Mesendoderm (in vitro differentiated cells): ENCODE results near the gene NKPD1.
"Not testable (repeated sequence)": the region's sequence is repeated elsewhere in the genome, so short reads cannot be mapped to it uniquely, and the experiment has no call there.

Source experiments
- DNase-seq: peaks from one replicate; pipeline ENCODE4 v3.0.0; 2013
- H2AK5ac ChIP-seq: 2 replicates; pipeline ENCODE4 v1.6.1; 2013; ENCODE audit warnings: low read length, inconsistent platforms
- H2BK120ac ChIP-seq: 2 replicates; pipeline ENCODE4 v1.6.1; 2013; ENCODE audit warnings: low read depth, mild to moderate bottlenecking, low read length, moderate library complexity, mixed read lengths
- H2BK15ac ChIP-seq: replicated peaks from 2 replicates; pipeline ENCODE4 v1.6.1; 2013; ENCODE audit warnings: low read depth, mild to moderate bottlenecking, moderate library complexity
- H2BK5ac ChIP-seq: 2 replicates; pipeline ENCODE4 v1.6.1; 2013; ENCODE audit warnings: low read length, inconsistent platforms
- H3K18ac ChIP-seq: 2 replicates; pipeline ENCODE4 v1.6.1; 2013; ENCODE audit warnings: mild to moderate bottlenecking, low read length, mixed read lengths
- H3K23ac ChIP-seq: one replicate; pipeline ENCODE4 v1.6.1; 2013; ENCODE audit warnings: low read length
- H3K27ac ChIP-seq: 2 replicates; pipeline ENCODE4 v1.5.1; 2013; ENCODE audit warnings: low read depth, mild to moderate bottlenecking, inconsistent platforms, low read length, moderate library complexity
- H3K27me3 ChIP-seq: 2 replicates; pipeline ENCODE4 v1.6.1; 2013; ENCODE audit warnings: low read length, control low read depth, mild to moderate bottlenecking, inconsistent platforms; ENCODE audit not compliant: insufficient read depth, poor library complexity
- H3K36me3 ChIP-seq: 2 replicates; pipeline ENCODE4 v1.6.1; 2013; ENCODE audit warnings: low read length, inconsistent platforms; ENCODE audit not compliant: control insufficient read depth, insufficient read depth
- H3K4ac ChIP-seq: one replicate; pipeline ENCODE4 v1.6.1; 2013; ENCODE audit warnings: low read depth, mild to moderate bottlenecking, low read length, moderate library complexity
- H3K4me1 ChIP-seq: 2 replicates; pipeline ENCODE4 v1.6.1; 2013; ENCODE audit warnings: low read depth, low read length, inconsistent platforms; ENCODE audit not compliant: control insufficient read depth
- H3K4me2 ChIP-seq: 2 replicates; pipeline ENCODE4 v1.6.1; 2013; ENCODE audit warnings: low read length
- H3K4me3 ChIP-seq: 2 replicates; pipeline ENCODE4 v1.5.1; 2013; ENCODE audit warnings: mild to moderate bottlenecking, low read length
- H3K56ac ChIP-seq: one replicate; pipeline ENCODE4 v1.6.1; 2013; ENCODE audit warnings: low read length
- H3K79me1 ChIP-seq: 2 replicates; pipeline ENCODE4 v1.6.1; 2013; ENCODE audit warnings: low read length, inconsistent platforms
- H3K79me2 ChIP-seq: 2 replicates; pipeline ENCODE4 v1.6.1; 2013; ENCODE audit warnings: mild to moderate bottlenecking, low read length; ENCODE audit not compliant: control insufficient read depth, insufficient read depth
- H3K9ac ChIP-seq: 2 replicates; pipeline ENCODE4 v1.6.1; 2013; ENCODE audit warnings: low read length, inconsistent platforms
- H4K5ac ChIP-seq: one replicate; pipeline ENCODE4 v1.6.1; 2013; ENCODE audit warnings: low read length
- H4K8ac ChIP-seq: one replicate; pipeline ENCODE4 v1.6.1; 2013; ENCODE audit warnings: low read depth, mild to moderate bottlenecking, control low read depth, low read length, moderate library complexity
- WGBS: extraction: QIAGEN DNeasy Blood & Tissue Kit; methylation state at CpG from one replicate; pipeline ENCODE4 v1.1.7; 2013; ENCODE audit warnings: low lambda C conversion rate, missing lambda C conversion rate; ENCODE audit not compliant: insufficient coverage; ENCODE audit errors: extremely low coverage; 5-methylcytosine and 5-hydroxymethylcytosine counted together

The NKPD1 gene

GRCh38 chr19:45118591-45119355 is 42.0 kb downstream of the NKPD1 start:
- not testable (repeated sequence) for H2BK120ac ChIP-seq, H3K18ac ChIP-seq, H3K4ac ChIP-seq, H3K23ac ChIP-seq, H3K4me3 ChIP-seq, H3K9ac ChIP-seq, H2AK5ac ChIP-seq, H3K27ac ChIP-seq, H4K8ac ChIP-seq, H3K4me1 ChIP-seq, H3K36me3 ChIP-seq, H3K27me3 ChIP-seq, DNase-seq, H3K4me2 ChIP-seq, H2BK15ac ChIP-seq, H2BK5ac ChIP-seq, H3K56ac ChIP-seq, H4K5ac ChIP-seq
- Histone ChIP-seq H3K79me1 (peaks cover 32% of the 10 kb centered on the region), H3K79me2 (peaks cover 23% of the 10 kb centered on the region)
- no CpG with 5 or more reads among the region's 18 CpGs for WGBS

DNA sequence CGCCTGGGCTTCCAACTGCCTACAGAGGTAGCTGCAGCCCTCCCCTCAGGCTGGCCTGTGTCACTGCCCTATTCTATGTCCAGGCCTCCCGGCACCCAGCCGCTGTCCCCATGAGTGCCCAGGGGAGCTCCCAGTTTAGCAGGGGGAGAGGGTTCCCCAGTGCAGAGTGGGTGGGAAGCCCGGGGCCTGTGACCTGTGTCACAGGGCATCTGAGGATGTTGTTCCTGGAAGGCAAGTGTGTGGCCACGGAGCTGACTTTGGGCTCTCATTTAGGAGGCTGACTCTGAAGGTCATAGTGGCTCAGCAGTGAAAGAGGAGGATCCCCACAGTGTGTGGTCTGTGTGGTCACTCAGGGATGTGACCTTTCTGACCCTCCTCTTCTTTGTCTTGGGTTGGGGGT is 42.7 kb downstream of the NKPD1 start:
- Histone ChIP-seq H3K9ac (no peak overlapping the region), H3K79me2 (peaks cover 24% of the 10 kb centered on the region), H3K27me3 (no peaks in the 10 kb centered on the region), H3K4me2 (no peak overlapping the region), H3K79me1 (peaks cover 33% of the 10 kb centered on the region), H4K5ac (no peak overlapping the region), H3K18ac (no peak overlapping the region), H3K27ac (no peak overlapping the region), H2AK5ac (no peak overlapping the region), H3K36me3 (no peaks in the 10 kb centered on the region), H3K23ac (no peak overlapping the region), H3K4me1 (no peaks in the 10 kb centered on the region), H3K4me3 (no peak overlapping the region), H2BK5ac (no peak overlapping the region), H2BK120ac (no peak overlapping the region), H3K56ac (no peak overlapping the region), H2BK15ac (no peak overlapping the region), H3K4ac (no peak overlapping the region), H4K8ac (no peak overlapping the region)
- DNase-seq = no peak
- no CpG with 5 or more reads among the region's 5 CpGs for WGBS

DNA sequence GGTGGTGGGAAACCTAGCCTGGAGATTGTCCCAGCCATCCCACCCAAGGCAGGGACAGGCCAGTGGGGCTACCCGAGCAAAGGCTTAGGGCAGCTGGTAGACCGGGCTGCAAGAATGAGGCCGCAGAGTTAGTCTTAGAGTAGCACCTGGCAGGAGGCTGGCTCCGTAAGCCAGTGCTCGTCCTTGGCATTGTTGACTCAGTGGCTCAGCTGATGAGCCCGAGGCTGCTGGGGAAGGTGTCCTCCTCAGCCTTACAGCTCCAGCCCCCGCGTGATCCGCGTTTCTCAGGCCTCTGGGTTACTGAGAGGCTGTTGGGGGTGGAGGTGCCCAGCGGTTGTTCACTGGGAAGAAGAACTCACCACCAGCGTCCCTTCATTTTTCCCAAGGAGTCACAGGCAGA is 43.1 kb downstream of the NKPD1 start:
- no peaks in the 10 kb centered on the region for H3K36me3 ChIP-seq
- no CpG with 5 or more reads among the region's 12 CpGs for WGBS
- H2BK5ac ChIP-seq = no peak overlapping the region
- no peak overlapping the region for H4K8ac ChIP-seq
- DNase-seq = no peak
- H3K27me3 ChIP-seq = no peaks in the 10 kb centered on the region
- peaks cover 36% of the 10 kb centered on the region for H3K79me1 ChIP-seq
- no peak overlapping the region for H3K23ac ChIP-seq
- no peak overlapping the region for H2BK120ac ChIP-seq
- H2AK5ac ChIP-seq = no peak overlapping the region
- H3K9ac ChIP-seq = no peak overlapping the region
- H3K4me3 ChIP-seq = no peak overlapping the region
- peaks cover 28% of the 10 kb centered on the region for H3K79me2 ChIP-seq
- no peak overlapping the region for H2BK15ac ChIP-seq
- no peak overlapping the region for H3K27ac ChIP-seq
- H3K4me1 ChIP-seq = no peaks in the 10 kb centered on the region
- H3K18ac ChIP-seq = no peak overlapping the region
- no peak overlapping the region for H4K5ac ChIP-seq
- H3K56ac ChIP-seq = no peak overlapping the region
- H3K4ac ChIP-seq = no peak overlapping the region
- no peak overlapping the region for H3K4me2 ChIP-seq

GRCh38 chr19:45117167-45117594 is 43.6 kb downstream of the NKPD1 start:
- no peak overlapping the region for H2AK5ac ChIP-seq
- H3K27me3 ChIP-seq = no peaks in the 10 kb centered on the region
- no peak for DNase-seq
- no peak overlapping the region for H3K9ac ChIP-seq
- H2BK5ac ChIP-seq = no peak overlapping the region
- no peak overlapping the region for H3K18ac ChIP-seq
- H3K27ac ChIP-seq = no peak overlapping the region
- no peak overlapping the region for H4K5ac ChIP-seq
- H3K4me1 ChIP-seq = no peaks in the 10 kb centered on the region
- no CpG with 5 or more reads among the region's 16 CpGs for WGBS
- H3K36me3 ChIP-seq = no peaks in the 10 kb centered on the region
- no peak overlapping the region for H3K4me2 ChIP-seq
- peaks cover 30% of the 10 kb centered on the region for H3K79me2 ChIP-seq
- no peak overlapping the region for H3K23ac ChIP-seq
- no peak overlapping the region for H3K56ac ChIP-seq
- no peak overlapping the region for H2BK120ac ChIP-seq
- H3K79me1 ChIP-seq = peaks cover 36% of the 10 kb centered on the region
- H4K8ac ChIP-seq = no peak overlapping the region
- no peak overlapping the region for H2BK15ac ChIP-seq
- H3K4me3 ChIP-seq = no peak overlapping the region
- H3K4ac ChIP-seq = no peak overlapping the region

- Histone ChIP-seq H3K27ac (no peak overlapping the region), H4K5ac (no peak overlapping the region), H4K8ac (no peak overlapping the region), H3K4ac (no peak overlapping the region), H3K4me3 (no peak overlapping the region), H3K36me3 (no peaks in the 10 kb centered on the region), H2BK15ac (no peak overlapping the region), H2BK120ac (no peak overlapping the region), H3K27me3 (no peaks in the 10 kb centered on the region), H2BK5ac (no peak overlapping the region), H3K56ac (no peak overlapping the region), H3K4me1 (no peaks in the 10 kb centered on the region), H3K79me1 (peaks cover 38% of the 10 kb centered on the region), H2AK5ac (no peak overlapping the region), H3K79me2 (peaks cover 28% of the 10 kb centered on the region), H3K4me2 (no peak overlapping the region), H3K18ac (no peak overlapping the region), H3K9ac (no peak overlapping the region), H3K23ac (no peak overlapping the region)
- DNase-seq = no peak
- no CpG with 5 or more reads among the region's 21 CpGs for whole genome bisulfite sequencing
Observed at GRCh38 chr19:45115809-45116615, 44.8 kb downstream of the NKPD1 start.
